GM23338 (cell line): Measurements from ENCODE around the gene CELF2. TPM values are rescaled to one million over a fixed set of nuclear protein-coding genes. Genes with fewer than 3 reads are reported as not detected.

ENCODE experiments used
- ATAC-seq: fragments of 200-7000 bp; cut with Tn5 transposase; 3 replicates; pipeline ENCODE4 v1.9.1; 2020
- DNase-seq: peaks from one replicate; pipeline ENCODE4 v3.0.0-alpha.2; 2015; ENCODE audit warnings: low spot score
- H2AFZ ChIP-seq: fragments of 200-600 bp; sonication (generic); 2 replicates; pipeline ENCODE4 v1.8.0; 2016; ENCODE audit warnings: antibody characterized with exemption, mild to moderate bottlenecking, moderate library complexity
- H3F3A ChIP-seq: fragments of 200-600 bp; sonication (generic); replicated peaks from 2 replicates; pipeline ENCODE4 v1.8.0; 2017; ENCODE audit warnings: antibody characterized with exemption, mixed run types, low read depth
- H3K27ac ChIP-seq: fragments of 200-600 bp; sonication (generic); 2 replicates; pipeline ENCODE4 v1.6.1; 2016; ENCODE audit warnings: low read depth
- H3K27me3 ChIP-seq: fragments of 200-600 bp; sonication (generic); 2 replicates; pipeline ENCODE4 v1.8.0; 2016; ENCODE audit warnings: mild to moderate bottlenecking, mixed run types, moderate library complexity; ENCODE audit not compliant: insufficient read depth
- H3K36me3 ChIP-seq: fragments of 200-600 bp; sonication (generic); 2 replicates; pipeline ENCODE4 v1.8.0; 2016; ENCODE audit warnings: mild to moderate bottlenecking; ENCODE audit not compliant: insufficient read depth
- H3K4me1 ChIP-seq: fragments of 200-600 bp; sonication (generic); 2 replicates; pipeline ENCODE4 v1.8.0; 2016; ENCODE audit warnings: mild to moderate bottlenecking, moderate library complexity; ENCODE audit not compliant: insufficient read depth
- H3K4me2 ChIP-seq: fragments of 200-600 bp; sonication (generic); 2 replicates; pipeline ENCODE4 v1.7.1; 2017; ENCODE audit warnings: mixed run types
- H3K4me3 ChIP-seq: fragments of 200-600 bp; sonication (generic); 2 replicates; pipeline ENCODE4 v1.6.1; 2016; ENCODE audit warnings: mixed run types
- H3K79me2 ChIP-seq: fragments of 200-600 bp; sonication (generic); replicated peaks from 2 replicates; pipeline ENCODE4 v1.8.0; 2017; ENCODE audit warnings: mild to moderate bottlenecking; ENCODE audit not compliant: insufficient read depth
- H3K9me2 ChIP-seq: fragments of 200-600 bp; sonication (generic); 2 replicates; pipeline ENCODE4 v1.8.0; 2017; ENCODE audit not compliant: insufficient read depth
- H4K20me1 ChIP-seq: fragments of 200-600 bp; sonication (generic); replicated peaks from 2 replicates; pipeline ENCODE4 v1.8.0; 2017; ENCODE audit warnings: mild to moderate bottlenecking; ENCODE audit not compliant: insufficient read depth
- H3K27ac Mint-ChIP-seq: 2 replicates; pipeline ENCODE4 v1.8.0; 2020; ENCODE audit warnings: inconsistent platforms, mild to moderate bottlenecking, moderate library complexity, mixed read lengths
- H3K27me3 Mint-ChIP-seq: 3 replicates; pipeline ENCODE4 v1.8.0; 2022; ENCODE audit warnings: low read depth, mild to moderate bottlenecking, moderate library complexity, mixed read lengths, inconsistent platforms; ENCODE audit not compliant: insufficient read depth, poor library complexity
- H3K36me3 Mint-ChIP-seq: 3 replicates; pipeline ENCODE4 v1.8.0; 2021; ENCODE audit warnings: low read depth, mild to moderate bottlenecking, inconsistent platforms, moderate library complexity, mixed read lengths
- H3K4me1 Mint-ChIP-seq: 3 replicates; pipeline ENCODE4 v1.8.0; 2020; ENCODE audit warnings: mild to moderate bottlenecking, inconsistent platforms, mixed read lengths
- H3K4me3 Mint-ChIP-seq: 3 replicates; pipeline ENCODE4 v1.8.0; 2021; ENCODE audit warnings: moderate library complexity, mild to moderate bottlenecking, inconsistent platforms, mixed read lengths
- H3K9me3 Mint-ChIP-seq: 3 replicates; pipeline ENCODE4 v1.8.0; 2020; ENCODE audit warnings: moderate library complexity, mild to moderate bottlenecking, inconsistent platforms, mixed read lengths
- CREB1 ChIP-seq: fragments of 250-450 bp; sonication (Bioruptor Pico); IDR thresholded peaks from 2 replicates; pipeline ENCODE4 v1.5.0; 2020; ENCODE audit warnings: low read depth, mild to moderate bottlenecking, moderate library complexity
- EZH2 ChIP-seq: fragments of 200-600 bp; sonication (generic); IDR thresholded peaks from one replicate; pipeline ENCODE4 v1.8.0; 2017; ENCODE audit warnings: antibody characterized with exemption, mild to moderate bottlenecking, low read depth; ENCODE audit not compliant: unreplicated experiment
- EZH2phosphoT487 ChIP-seq: fragments of 200-600 bp; sonication (generic); IDR thresholded peaks from one replicate; pipeline ENCODE4 v1.8.1; 2018; ENCODE audit warnings: antibody characterized with exemption; ENCODE audit not compliant: unreplicated experiment
- JUNB ChIP-seq: IDR thresholded peaks from one replicate; pipeline ENCODE4 v1.6.1; 2016; ENCODE audit warnings: antibody characterized with exemption; ENCODE audit not compliant: unreplicated experiment
- NANOG ChIP-seq: IDR thresholded peaks from 2 replicates; pipeline ENCODE4 v1.6.1; 2016; ENCODE audit warnings: antibody characterized with exemption, borderline replicate concordance
- POLR2AphosphoS5 ChIP-seq: IDR thresholded peaks from 2 replicates; pipeline ENCODE4 v1.6.1; 2016; ENCODE audit warnings: antibody characterized with exemption, low read depth
- STAT1 ChIP-seq: IDR thresholded peaks from one replicate; pipeline ENCODE4 v1.6.1; 2016; ENCODE audit warnings: antibody characterized with exemption; ENCODE audit not compliant: unreplicated experiment
- ZNF114 ChIP-seq: fragments of 250-450 bp; sonication (Bioruptor Pico); IDR thresholded peaks from 2 replicates; pipeline ENCODE4 v1.5.0; 2020; ENCODE audit warnings: mild to moderate bottlenecking, moderate library complexity
- ZNF331 ChIP-seq: fragments of 250-450 bp; sonication (Bioruptor Pico); IDR thresholded peaks from 2 replicates; pipeline ENCODE4 v1.5.0; 2020; ENCODE audit warnings: low read depth, mild to moderate bottlenecking, moderate library complexity
- polyA plus RNA-seq: library from polyadenylated mRNA; unstranded; fragments of >200 nt; fragmentation: Nextera tagmentation; extraction: Ambion mirVana; gene quantifications from 2 replicates; pipeline ENCODE4 v1.2.1, GENCODE V29; 2016
- total RNA-seq: library from RNA; depleted of rRNA; stranded (reverse); fragments of >200 nt; shearing (Covaris generic); gene quantifications from 2 replicates; pipeline ENCODE4 v1.2.3, GENCODE V29; 2014
- TF ChIP-seq, protein P1 (sequence below): IDR thresholded peaks from one replicate; pipeline ENCODE4 v1.6.1; 2018; ENCODE audit warnings: antibody characterized with exemption; ENCODE audit not compliant: unreplicated experiment
- TF ChIP-seq, protein P2 (sequence below): fragments of 250-450 bp; sonication (Bioruptor Pico); IDR thresholded peaks from 2 replicates; pipeline ENCODE4 v1.5.0; 2020; ENCODE audit warnings: mild to moderate bottlenecking, moderate library complexity
- TF ChIP-seq, protein P3 (sequence below), 2 experiments: fragments of 200-600 bp in 1 of 2; sonication (generic) in 1 of 2; conservative IDR thresholded peaks; 2 replicates each; pipeline versions ENCODE4 v1.5.1 to v1.6.1; 2016 to 2017; ENCODE audit warnings: antibody characterized with exemption in 2 of 2, low read depth in 2 of 2, mild to moderate bottlenecking in 2 of 2, moderate library complexity in 1 of 2
- TF ChIP-seq, protein P4 (sequence below): IDR thresholded peaks from 2 replicates; pipeline ENCODE4 v1.6.1; 2016; ENCODE audit warnings: antibody characterized with exemption

Gene CELF2
- total and polyA plus RNA-seq, 2 experiments from 2014 or later, result 18.1 to 22.5 TPM

DNA sequence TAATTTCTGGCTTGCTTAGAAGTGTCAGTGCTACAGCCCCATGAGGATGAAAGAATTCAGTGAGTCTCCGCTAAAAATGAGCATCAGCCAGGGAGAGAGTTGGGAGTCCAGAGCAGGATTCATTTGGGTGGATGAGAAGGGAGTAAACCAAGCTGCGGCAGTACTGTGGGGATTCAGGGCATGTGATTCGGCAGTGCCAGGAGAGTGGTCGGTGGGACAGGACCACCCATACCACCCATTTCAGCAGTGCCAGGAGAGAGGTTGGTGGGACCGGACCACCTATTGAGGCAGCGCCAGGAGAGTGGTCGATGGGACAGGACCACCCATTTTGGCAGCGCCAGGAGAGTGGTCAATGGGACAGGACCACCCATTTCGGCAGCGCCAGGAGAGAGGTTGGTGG lies 144.2 kb downstream of the CELF2 start:
- peaks cover 8% of the 10 kb centered on the region for H3K27me3 Mint-ChIP-seq
- H3K36me3 Mint-ChIP-seq, result peaks cover 10% of the 10 kb centered on the region

More for the DNA sequence above, 144.2 kb downstream of the CELF2 start:
- H3K79me2 ChIP-seq, result no peaks in the 10 kb centered on the region
- H3K4me1 ChIP-seq, result peaks cover 34% of the 10 kb centered on the region
- H2AFZ ChIP-seq, result no peak overlapping the region
- DNase-seq, result no peak
- no peak for TF ChIP-seq EZH2phosphoT487
- no peak for TF ChIP-seq STAT1
- TF ChIP-seq, protein P1, sequence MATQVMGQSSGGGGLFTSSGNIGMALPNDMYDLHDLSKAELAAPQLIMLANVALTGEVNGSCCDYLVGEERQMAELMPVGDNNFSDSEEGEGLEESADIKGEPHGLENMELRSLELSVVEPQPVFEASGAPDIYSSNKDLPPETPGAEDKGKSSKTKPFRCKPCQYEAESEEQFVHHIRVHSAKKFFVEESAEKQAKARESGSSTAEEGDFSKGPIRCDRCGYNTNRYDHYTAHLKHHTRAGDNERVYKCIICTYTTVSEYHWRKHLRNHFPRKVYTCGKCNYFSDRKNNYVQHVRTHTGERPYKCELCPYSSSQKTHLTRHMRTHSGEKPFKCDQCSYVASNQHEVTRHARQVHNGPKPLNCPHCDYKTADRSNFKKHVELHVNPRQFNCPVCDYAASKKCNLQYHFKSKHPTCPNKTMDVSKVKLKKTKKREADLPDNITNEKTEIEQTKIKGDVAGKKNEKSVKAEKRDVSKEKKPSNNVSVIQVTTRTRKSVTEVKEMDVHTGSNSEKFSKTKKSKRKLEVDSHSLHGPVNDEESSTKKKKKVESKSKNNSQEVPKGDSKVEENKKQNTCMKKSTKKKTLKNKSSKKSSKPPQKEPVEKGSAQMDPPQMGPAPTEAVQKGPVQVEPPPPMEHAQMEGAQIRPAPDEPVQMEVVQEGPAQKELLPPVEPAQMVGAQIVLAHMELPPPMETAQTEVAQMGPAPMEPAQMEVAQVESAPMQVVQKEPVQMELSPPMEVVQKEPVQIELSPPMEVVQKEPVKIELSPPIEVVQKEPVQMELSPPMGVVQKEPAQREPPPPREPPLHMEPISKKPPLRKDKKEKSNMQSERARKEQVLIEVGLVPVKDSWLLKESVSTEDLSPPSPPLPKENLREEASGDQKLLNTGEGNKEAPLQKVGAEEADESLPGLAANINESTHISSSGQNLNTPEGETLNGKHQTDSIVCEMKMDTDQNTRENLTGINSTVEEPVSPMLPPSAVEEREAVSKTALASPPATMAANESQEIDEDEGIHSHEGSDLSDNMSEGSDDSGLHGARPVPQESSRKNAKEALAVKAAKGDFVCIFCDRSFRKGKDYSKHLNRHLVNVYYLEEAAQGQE, result no peak
- no peak for TF ChIP-seq ZNF331
- no peak for TF ChIP-seq CREB1 (CRISPR knock-in tag)
- no peak for TF ChIP-seq ZNF114 (CRISPR knock-in tag)
- no peak for TF ChIP-seq NANOG
- no peak for TF ChIP-seq EZH2
- no peak for TF ChIP-seq JUNB
- TF ChIP-seq, protein P2, sequence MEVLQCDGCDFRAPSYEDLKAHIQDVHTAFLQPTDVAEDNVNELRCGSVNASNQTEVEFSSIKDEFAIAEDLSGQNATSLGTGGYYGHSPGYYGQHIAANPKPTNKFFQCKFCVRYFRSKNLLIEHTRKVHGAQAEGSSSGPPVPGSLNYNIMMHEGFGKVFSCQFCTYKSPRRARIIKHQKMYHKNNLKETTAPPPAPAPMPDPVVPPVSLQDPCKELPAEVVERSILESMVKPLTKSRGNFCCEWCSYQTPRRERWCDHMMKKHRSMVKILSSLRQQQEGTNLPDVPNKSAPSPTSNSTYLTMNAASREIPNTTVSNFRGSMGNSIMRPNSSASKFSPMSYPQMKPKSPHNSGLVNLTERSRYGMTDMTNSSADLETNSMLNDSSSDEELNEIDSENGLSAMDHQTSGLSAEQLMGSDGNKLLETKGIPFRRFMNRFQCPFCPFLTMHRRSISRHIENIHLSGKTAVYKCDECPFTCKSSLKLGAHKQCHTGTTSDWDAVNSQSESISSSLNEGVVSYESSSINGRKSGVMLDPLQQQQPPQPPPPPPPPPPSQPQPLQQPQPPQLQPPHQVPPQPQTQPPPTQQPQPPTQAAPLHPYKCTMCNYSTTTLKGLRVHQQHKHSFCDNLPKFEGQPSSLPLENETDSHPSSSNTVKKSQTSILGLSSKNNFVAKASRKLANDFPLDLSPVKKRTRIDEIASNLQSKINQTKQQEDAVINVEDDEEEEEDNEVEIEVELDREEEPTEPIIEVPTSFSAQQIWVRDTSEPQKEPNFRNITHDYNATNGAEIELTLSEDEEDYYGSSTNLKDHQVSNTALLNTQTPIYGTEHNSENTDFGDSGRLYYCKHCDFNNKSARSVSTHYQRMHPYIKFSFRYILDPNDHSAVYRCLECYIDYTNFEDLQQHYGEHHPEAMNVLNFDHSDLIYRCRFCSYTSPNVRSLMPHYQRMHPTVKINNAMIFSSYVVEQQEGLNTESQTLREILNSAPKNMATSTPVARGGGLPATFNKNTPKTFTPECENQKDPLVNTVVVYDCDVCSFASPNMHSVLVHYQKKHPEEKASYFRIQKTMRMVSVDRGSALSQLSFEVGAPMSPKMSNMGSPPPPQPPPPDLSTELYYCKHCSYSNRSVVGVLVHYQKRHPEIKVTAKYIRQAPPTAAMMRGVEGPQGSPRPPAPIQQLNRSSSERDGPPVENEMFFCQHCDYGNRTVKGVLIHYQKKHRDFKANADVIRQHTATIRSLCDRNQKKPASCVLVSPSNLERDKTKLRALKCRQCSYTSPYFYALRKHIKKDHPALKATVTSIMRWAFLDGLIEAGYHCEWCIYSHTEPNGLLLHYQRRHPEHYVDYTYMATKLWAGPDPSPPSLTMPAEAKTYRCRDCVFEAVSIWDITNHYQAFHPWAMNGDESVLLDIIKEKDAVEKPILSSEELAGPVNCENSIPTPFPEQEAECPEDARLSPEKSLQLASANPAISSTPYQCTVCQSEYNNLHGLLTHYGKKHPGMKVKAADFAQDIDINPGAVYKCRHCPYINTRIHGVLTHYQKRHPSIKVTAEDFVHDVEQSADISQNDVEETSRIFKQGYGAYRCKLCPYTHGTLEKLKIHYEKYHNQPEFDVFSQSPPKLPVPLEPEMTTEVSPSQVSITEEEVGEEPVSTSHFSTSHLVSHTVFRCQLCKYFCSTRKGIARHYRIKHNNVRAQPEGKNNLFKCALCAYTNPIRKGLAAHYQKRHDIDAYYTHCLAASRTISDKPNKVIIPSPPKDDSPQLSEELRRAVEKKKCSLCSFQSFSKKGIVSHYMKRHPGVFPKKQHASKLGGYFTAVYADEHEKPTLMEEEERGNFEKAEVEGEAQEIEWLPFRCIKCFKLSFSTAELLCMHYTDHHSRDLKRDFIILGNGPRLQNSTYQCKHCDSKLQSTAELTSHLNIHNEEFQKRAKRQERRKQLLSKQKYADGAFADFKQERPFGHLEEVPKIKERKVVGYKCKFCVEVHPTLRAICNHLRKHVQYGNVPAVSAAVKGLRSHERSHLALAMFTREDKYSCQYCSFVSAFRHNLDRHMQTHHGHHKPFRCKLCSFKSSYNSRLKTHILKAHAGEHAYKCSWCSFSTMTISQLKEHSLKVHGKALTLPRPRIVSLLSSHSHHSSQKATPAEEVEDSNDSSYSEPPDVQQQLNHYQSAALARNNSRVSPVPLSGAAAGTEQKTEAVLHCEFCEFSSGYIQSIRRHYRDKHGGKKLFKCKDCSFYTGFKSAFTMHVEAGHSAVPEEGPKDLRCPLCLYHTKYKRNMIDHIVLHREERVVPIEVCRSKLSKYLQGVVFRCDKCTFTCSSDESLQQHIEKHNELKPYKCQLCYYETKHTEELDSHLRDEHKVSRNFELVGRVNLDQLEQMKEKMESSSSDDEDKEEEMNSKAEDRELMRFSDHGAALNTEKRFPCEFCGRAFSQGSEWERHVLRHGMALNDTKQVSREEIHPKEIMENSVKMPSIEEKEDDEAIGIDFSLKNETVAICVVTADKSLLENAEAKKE, result no peak
- TF ChIP-seq, protein P3, sequence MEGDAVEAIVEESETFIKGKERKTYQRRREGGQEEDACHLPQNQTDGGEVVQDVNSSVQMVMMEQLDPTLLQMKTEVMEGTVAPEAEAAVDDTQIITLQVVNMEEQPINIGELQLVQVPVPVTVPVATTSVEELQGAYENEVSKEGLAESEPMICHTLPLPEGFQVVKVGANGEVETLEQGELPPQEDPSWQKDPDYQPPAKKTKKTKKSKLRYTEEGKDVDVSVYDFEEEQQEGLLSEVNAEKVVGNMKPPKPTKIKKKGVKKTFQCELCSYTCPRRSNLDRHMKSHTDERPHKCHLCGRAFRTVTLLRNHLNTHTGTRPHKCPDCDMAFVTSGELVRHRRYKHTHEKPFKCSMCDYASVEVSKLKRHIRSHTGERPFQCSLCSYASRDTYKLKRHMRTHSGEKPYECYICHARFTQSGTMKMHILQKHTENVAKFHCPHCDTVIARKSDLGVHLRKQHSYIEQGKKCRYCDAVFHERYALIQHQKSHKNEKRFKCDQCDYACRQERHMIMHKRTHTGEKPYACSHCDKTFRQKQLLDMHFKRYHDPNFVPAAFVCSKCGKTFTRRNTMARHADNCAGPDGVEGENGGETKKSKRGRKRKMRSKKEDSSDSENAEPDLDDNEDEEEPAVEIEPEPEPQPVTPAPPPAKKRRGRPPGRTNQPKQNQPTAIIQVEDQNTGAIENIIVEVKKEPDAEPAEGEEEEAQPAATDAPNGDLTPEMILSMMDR (conservative IDR thresholded peaks at IDR 0.05; ENCODE audit: low read depth in 2 of 2), result no peak
- TF ChIP-seq, protein P4, sequence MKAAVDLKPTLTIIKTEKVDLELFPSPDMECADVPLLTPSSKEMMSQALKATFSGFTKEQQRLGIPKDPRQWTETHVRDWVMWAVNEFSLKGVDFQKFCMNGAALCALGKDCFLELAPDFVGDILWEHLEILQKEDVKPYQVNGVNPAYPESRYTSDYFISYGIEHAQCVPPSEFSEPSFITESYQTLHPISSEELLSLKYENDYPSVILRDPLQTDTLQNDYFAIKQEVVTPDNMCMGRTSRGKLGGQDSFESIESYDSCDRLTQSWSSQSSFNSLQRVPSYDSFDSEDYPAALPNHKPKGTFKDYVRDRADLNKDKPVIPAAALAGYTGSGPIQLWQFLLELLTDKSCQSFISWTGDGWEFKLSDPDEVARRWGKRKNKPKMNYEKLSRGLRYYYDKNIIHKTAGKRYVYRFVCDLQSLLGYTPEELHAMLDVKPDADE, result no peak
- TF ChIP-seq POLR2AphosphoS5, result no peak
- no peak overlapping the region for H3K4me2 ChIP-seq
- Mint-ChIP-seq H3K4me3 (no peak overlapping the region), H3K27ac (no peak overlapping the region), H3K4me1 (peaks cover 37% of the 10 kb centered on the region), H3K9me3 (peaks cover 13% of the 10 kb centered on the region)
- no peak for ATAC-seq
- H3F3A ChIP-seq, result no peaks in the 10 kb centered on the region
- peaks cover 3% of the 10 kb centered on the region; the same call in 1 of the 2 replicates for H3K9me2 ChIP-seq
- H3K27me3 ChIP-seq, result no peaks in the 10 kb centered on the region
- H3K4me3 ChIP-seq, result no peak overlapping the region
- H3K36me3 ChIP-seq, result no peaks in the 10 kb centered on the region
- no peaks in the 10 kb centered on the region for H4K20me1 ChIP-seq
- no peak overlapping the region for H3K27ac ChIP-seq
